GM23338 (cell line): ENCODE results near the gene CHAC1. TPM values are rescaled to one million over a fixed set of nuclear protein-coding genes. Genes with fewer than 3 reads are reported as not detected.

Source experiments
- ATAC-seq: fragments of 200-7000 bp; cut with Tn5 transposase; 3 replicates; pipeline ENCODE4 v1.9.1; 2020
- DNase-seq: peaks from one replicate; pipeline ENCODE4 v3.0.0-alpha.2; 2015; ENCODE audit warnings: low spot score
- H2AFZ ChIP-seq: fragments of 200-600 bp; sonication (generic); 2 replicates; pipeline ENCODE4 v1.8.0; 2016; ENCODE audit warnings: antibody characterized with exemption, mild to moderate bottlenecking, moderate library complexity
- H3F3A ChIP-seq: fragments of 200-600 bp; sonication (generic); replicated peaks from 2 replicates; pipeline ENCODE4 v1.8.0; 2017; ENCODE audit warnings: antibody characterized with exemption, mixed run types, low read depth
- H3K27ac ChIP-seq: fragments of 200-600 bp; sonication (generic); 2 replicates; pipeline ENCODE4 v1.6.1; 2016; ENCODE audit warnings: low read depth
- H3K27me3 ChIP-seq: fragments of 200-600 bp; sonication (generic); 2 replicates; pipeline ENCODE4 v1.8.0; 2016; ENCODE audit warnings: mild to moderate bottlenecking, mixed run types, moderate library complexity; ENCODE audit not compliant: insufficient read depth
- H3K36me3 ChIP-seq: fragments of 200-600 bp; sonication (generic); 2 replicates; pipeline ENCODE4 v1.8.0; 2016; ENCODE audit warnings: mild to moderate bottlenecking; ENCODE audit not compliant: insufficient read depth
- H3K4me1 ChIP-seq: fragments of 200-600 bp; sonication (generic); 2 replicates; pipeline ENCODE4 v1.8.0; 2016; ENCODE audit warnings: mild to moderate bottlenecking, moderate library complexity; ENCODE audit not compliant: insufficient read depth
- H3K4me2 ChIP-seq: fragments of 200-600 bp; sonication (generic); 2 replicates; pipeline ENCODE4 v1.7.1; 2017; ENCODE audit warnings: mixed run types
- H3K4me3 ChIP-seq: fragments of 200-600 bp; sonication (generic); 2 replicates; pipeline ENCODE4 v1.6.1; 2016; ENCODE audit warnings: mixed run types
- H3K79me2 ChIP-seq: fragments of 200-600 bp; sonication (generic); replicated peaks from 2 replicates; pipeline ENCODE4 v1.8.0; 2017; ENCODE audit warnings: mild to moderate bottlenecking; ENCODE audit not compliant: insufficient read depth
- H3K9me2 ChIP-seq: fragments of 200-600 bp; sonication (generic); 2 replicates; pipeline ENCODE4 v1.8.0; 2017; ENCODE audit not compliant: insufficient read depth
- H4K20me1 ChIP-seq: fragments of 200-600 bp; sonication (generic); replicated peaks from 2 replicates; pipeline ENCODE4 v1.8.0; 2017; ENCODE audit warnings: mild to moderate bottlenecking; ENCODE audit not compliant: insufficient read depth
- H3K27ac Mint-ChIP-seq: 2 replicates; pipeline ENCODE4 v1.8.0; 2020; ENCODE audit warnings: inconsistent platforms, mild to moderate bottlenecking, moderate library complexity, mixed read lengths
- H3K27me3 Mint-ChIP-seq: 3 replicates; pipeline ENCODE4 v1.8.0; 2022; ENCODE audit warnings: low read depth, mild to moderate bottlenecking, moderate library complexity, mixed read lengths, inconsistent platforms; ENCODE audit not compliant: insufficient read depth, poor library complexity
- H3K36me3 Mint-ChIP-seq: 3 replicates; pipeline ENCODE4 v1.8.0; 2021; ENCODE audit warnings: low read depth, mild to moderate bottlenecking, inconsistent platforms, moderate library complexity, mixed read lengths
- H3K4me1 Mint-ChIP-seq: 3 replicates; pipeline ENCODE4 v1.8.0; 2020; ENCODE audit warnings: mild to moderate bottlenecking, inconsistent platforms, mixed read lengths
- H3K4me3 Mint-ChIP-seq: 3 replicates; pipeline ENCODE4 v1.8.0; 2021; ENCODE audit warnings: moderate library complexity, mild to moderate bottlenecking, inconsistent platforms, mixed read lengths
- H3K9me3 Mint-ChIP-seq: 3 replicates; pipeline ENCODE4 v1.8.0; 2020; ENCODE audit warnings: moderate library complexity, mild to moderate bottlenecking, inconsistent platforms, mixed read lengths
- CTCF ChIP-seq, 2 experiments: fragments of 200-600 bp in 1 of 2; sonication (generic) in 1 of 2; conservative IDR thresholded peaks; 2 replicates each; pipeline versions ENCODE4 v1.5.1 to v1.6.1; 2016 to 2017; ENCODE audit warnings: antibody characterized with exemption in 2 of 2, low read depth in 2 of 2, mild to moderate bottlenecking in 2 of 2, moderate library complexity in 1 of 2
- ETS1 ChIP-seq: IDR thresholded peaks from 2 replicates; pipeline ENCODE4 v1.6.1; 2016; ENCODE audit warnings: antibody characterized with exemption
- JUNB ChIP-seq: IDR thresholded peaks from one replicate; pipeline ENCODE4 v1.6.1; 2016; ENCODE audit warnings: antibody characterized with exemption; ENCODE audit not compliant: unreplicated experiment
- NANOG ChIP-seq: IDR thresholded peaks from 2 replicates; pipeline ENCODE4 v1.6.1; 2016; ENCODE audit warnings: antibody characterized with exemption, borderline replicate concordance
- POLR2AphosphoS5 ChIP-seq: IDR thresholded peaks from 2 replicates; pipeline ENCODE4 v1.6.1; 2016; ENCODE audit warnings: antibody characterized with exemption, low read depth
- REST ChIP-seq: IDR thresholded peaks from one replicate; pipeline ENCODE4 v1.6.1; 2018; ENCODE audit warnings: antibody characterized with exemption; ENCODE audit not compliant: unreplicated experiment
- STAT1 ChIP-seq: IDR thresholded peaks from one replicate; pipeline ENCODE4 v1.6.1; 2016; ENCODE audit warnings: antibody characterized with exemption; ENCODE audit not compliant: unreplicated experiment
- ZNF114 ChIP-seq: fragments of 250-450 bp; sonication (Bioruptor Pico); IDR thresholded peaks from 2 replicates; pipeline ENCODE4 v1.5.0; 2020; ENCODE audit warnings: mild to moderate bottlenecking, moderate library complexity
- ZNF331 ChIP-seq: fragments of 250-450 bp; sonication (Bioruptor Pico); IDR thresholded peaks from 2 replicates; pipeline ENCODE4 v1.5.0; 2020; ENCODE audit warnings: low read depth, mild to moderate bottlenecking, moderate library complexity
- polyA plus RNA-seq: library from polyadenylated mRNA; unstranded; fragments of >200 nt; fragmentation: Nextera tagmentation; extraction: Ambion mirVana; gene quantifications from 2 replicates; pipeline ENCODE4 v1.2.1, GENCODE V29; 2016
- total RNA-seq: library from RNA; depleted of rRNA; stranded (reverse); fragments of >200 nt; shearing (Covaris generic); gene quantifications from 2 replicates; pipeline ENCODE4 v1.2.3, GENCODE V29; 2014

CHAC1 gene
- total and polyA plus RNA-seq, 2 experiments from 2014 or later, result 73.0 to 124 TPM

GRCh38 chr15:40941528-40942336, 11.5 kb upstream of the CHAC1 start:
- peaks cover 30% of the 10 kb centered on the region for H3K27me3 Mint-ChIP-seq
- peak overlapping the region; percentile 66; the same call in 1 of the 2 replicates for H3K27ac ChIP-seq
- no peaks in the 10 kb centered on the region; the same call in 2 of the 3 replicates for H3K9me3 Mint-ChIP-seq
- peak; percentile 94 for DNase-seq
- H3K36me3 Mint-ChIP-seq, result no peaks in the 10 kb centered on the region; the same call in 2 of the 3 replicates
- no peaks in the 10 kb centered on the region for H3K79me2 ChIP-seq
- H3K4me3 Mint-ChIP-seq, result peak overlapping the region; percentile 69
- peak; percentile 78 for ATAC-seq
- H3K4me2 ChIP-seq, result peak overlapping the region; percentile 88
- peaks cover 17% of the 10 kb centered on the region for H3F3A ChIP-seq
- H3K36me3 ChIP-seq, result no peaks in the 10 kb centered on the region
- peaks cover 38% of the 10 kb centered on the region for H3K4me1 Mint-ChIP-seq
- H2AFZ ChIP-seq, result peak overlapping the region; percentile 99
- no peaks in the 10 kb centered on the region for H4K20me1 ChIP-seq
- peak; percentile 24; the same call in 1 of the 2 replicates for TF ChIP-seq POLR2AphosphoS5
- 0 out of 2 replicates have a peak, but pooled peaks have one; percentile 24 for TF ChIP-seq ETS1
- peak; percentile 6 to 65; a peak in 2 of 4 replicates for TF ChIP-seq CTCF (conservative IDR thresholded peaks at IDR 0.05; ENCODE audit: low read depth in 2 of 2)
- TF ChIP-seq ZNF114, result no peak
- no peak for TF ChIP-seq NANOG
- peak overlapping the region; percentile 71 for H3K4me3 ChIP-seq
- peak overlapping the region; percentile 81; the same call in 1 of the 2 replicates for H3K27ac Mint-ChIP-seq
- peaks cover 21% of the 10 kb centered on the region for H3K4me1 ChIP-seq
- H3K9me2 ChIP-seq, result no peaks in the 10 kb centered on the region
- H3K27me3 ChIP-seq, result peaks cover 24% of the 10 kb centered on the region

GRCh38 chr15:40942337-40942854, 10.9 kb upstream of the CHAC1 start:
- H3K36me3 Mint-ChIP-seq, result no peaks in the 10 kb centered on the region; the same call in 2 of the 3 replicates
- H3K9me3 Mint-ChIP-seq, result no peaks in the 10 kb centered on the region; the same call in 2 of the 3 replicates
- no peak overlapping the region for H3K27ac Mint-ChIP-seq
- no peak for DNase-seq
- Histone ChIP-seq H3K79me2 (no peaks in the 10 kb centered on the region), H3K4me1 (peaks cover 21% of the 10 kb centered on the region), H3K27me3 (peaks cover 24% of the 10 kb centered on the region), H3F3A (peaks cover 14% of the 10 kb centered on the region), H3K9me2 (no peaks in the 10 kb centered on the region), H3K4me3 (peak overlapping the region; percentile 71), H2AFZ (peak overlapping the region; percentile 99), H3K27ac (no peak overlapping the region), H4K20me1 (no peaks in the 10 kb centered on the region), H3K36me3 (no peaks in the 10 kb centered on the region), H3K4me2 (peak overlapping the region; percentile 88)
- peak; percentile 23 for ATAC-seq
- peaks cover 33% of the 10 kb centered on the region for H3K4me1 Mint-ChIP-seq
- peak overlapping the region; percentile 64 for H3K4me3 Mint-ChIP-seq
- peaks cover 32% of the 10 kb centered on the region for H3K27me3 Mint-ChIP-seq
- TF ChIP-seq CTCF (conservative IDR thresholded peaks at IDR 0.05; ENCODE audit: low read depth in 2 of 2), result no peak
- no peak for TF ChIP-seq ZNF331
- no peak for TF ChIP-seq REST
- TF ChIP-seq STAT1, result no peak
- no peak for TF ChIP-seq JUNB
